GM03348 (cell line): ENCODE results near the gene MAML1.
"Not testable (repeated sequence)": the region's sequence is repeated elsewhere in the genome, so short reads cannot be mapped to it uniquely, and the experiment has no call there.

Source experiments
- DNase-seq: peaks from one replicate; pipeline ENCODE4 v3.0.0; 2012; ENCODE audit warnings: low spot score

MAML1 gene

GRCh38 chr5:179732412-179732917, at the start of gene MAML1:
TSS of gene MAML1 (plus strand) at chr5:179732822. CDS start at chr5:179733113, 291 bp downstream.
- DNase-seq: peak; percentile 99

- not testable (repeated sequence) for DNase-seq
Measured at GRCh38 chr5:179689212-179689611, 43.4 kb upstream of the MAML1 start.

- no peak for DNase-seq
Measured at GRCh38 chr5:179694561-179694960, 38.1 kb upstream of the MAML1 start.

- no peak for DNase-seq
Measured at GRCh38 chr5:179696603-179697002, 36.0 kb upstream of the MAML1 start.

GRCh38 chr5:179697108-179697507, 35.5 kb upstream of the MAML1 start:
- DNase-seq: no peak

- not testable (repeated sequence) for DNase-seq
Measured at GRCh38 chr5:179697543-179697942, 35.1 kb upstream of the MAML1 start.

GRCh38 chr5:179697993-179698934, 34.4 kb upstream of the MAML1 start:
- DNase-seq: peak; percentile 99

GRCh38 chr5:179698935-179699615, 33.5 kb upstream of the MAML1 start, which contains the start of gene CANX:
TSS of gene CANX (plus strand) at chr5:179698967. CDS start at chr5:179705682, 6,715 bp downstream.
- no peak for DNase-seq

- peak; percentile 49 for DNase-seq
Measured at GRCh38 chr5:179699616-179700237, 32.9 kb upstream of the MAML1 start.

GRCh38 chr5:179700401-179700918, 32.2 kb upstream of the MAML1 start:
- peak; percentile 16 for DNase-seq

GRCh38 chr5:179716286-179716685, 16.3 kb upstream of the MAML1 start:
- DNase-seq: no peak

- DNase-seq: no peak
Measured at GRCh38 chr5:179720222-179720621, 12.4 kb upstream of the MAML1 start.

GRCh38 chr5:179724163-179724562, 8.5 kb upstream of the MAML1 start:
- no peak for DNase-seq

- DNase-seq: no peak
Measured at GRCh38 chr5:179727106-179727505, 5.5 kb upstream of the MAML1 start.

- no peak for DNase-seq
Measured at GRCh38 chr5:179729303-179729702, 3.3 kb upstream of the MAML1 start.

GRCh38 chr5:179729727-179730126, 2.9 kb upstream of the MAML1 start:
- no peak for DNase-seq

GRCh38 chr5:179730356-179730755, 2.3 kb upstream of the MAML1 start:
- DNase-seq: no peak

GRCh38 chr5:179730852-179731251, 1.8 kb upstream of the MAML1 start:
- DNase-seq: no peak

- DNase-seq: peak; percentile 63
Measured at GRCh38 chr5:179731791-179732411, 721 bp upstream of the MAML1 start.

GRCh38 chr5:179732918-179733771, 523 bp downstream of the MAML1 start:
- peak; percentile 74 for DNase-seq

GRCh38 chr5:179733772-179734126, 1.1 kb downstream of the MAML1 start:
- no peak for DNase-seq
